ENCODE measurements around the gene TMEM123.

Gene TMEM123

DNA sequence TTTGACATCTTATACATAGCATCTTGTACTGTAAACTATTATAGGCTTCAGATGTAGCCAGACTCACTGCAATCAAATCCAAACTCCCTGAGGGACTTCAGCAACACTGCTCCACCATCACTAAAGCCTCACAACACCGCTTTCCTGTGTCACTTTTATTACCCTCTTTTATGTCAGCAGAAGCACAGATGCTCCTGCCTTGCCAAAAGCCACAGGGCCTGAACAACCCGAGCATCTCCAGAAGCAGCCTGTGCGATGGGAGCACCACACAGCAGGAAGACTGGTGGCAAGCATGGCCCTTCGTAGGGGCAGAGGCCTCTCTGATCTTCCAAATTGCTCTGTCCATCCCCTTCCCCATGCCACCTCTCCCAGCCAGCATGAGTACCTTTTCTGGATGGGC lies 22.9 kb downstream of the TMEM123 start:
- peaks cover 80% of the 10 kb centered on the region for H3K4me1 Mint-ChIP-seq (ENCODE audit: low read depth)

DNA sequence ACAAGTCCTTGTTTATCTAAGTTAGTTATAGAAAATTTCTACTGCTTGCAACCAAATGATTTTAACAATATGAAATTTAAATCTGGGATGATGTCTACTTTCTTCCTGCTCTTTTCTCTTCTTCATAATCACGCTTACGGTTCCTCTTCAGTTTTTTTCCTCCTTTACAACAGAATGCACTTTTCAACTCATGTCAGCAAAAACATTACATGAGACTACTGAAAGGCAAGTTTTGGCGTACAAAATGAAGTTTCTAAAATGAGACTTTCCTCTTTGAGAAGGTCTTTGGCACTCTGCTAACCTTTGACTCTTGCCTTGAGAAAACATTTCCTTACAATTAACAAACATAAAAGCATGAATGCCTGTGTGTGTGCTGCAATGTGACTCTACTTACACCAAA lies 23.3 kb downstream of the TMEM123 start:
- no peaks in the 10 kb centered on the region for H3K27me3 Mint-ChIP-seq
- peaks cover 7% of the 10 kb centered on the region for H3K9me3 Mint-ChIP-seq (ENCODE audit: low read depth)
- H3K36me3 Mint-ChIP-seq, result peaks cover 25% of the 10 kb centered on the region
- H3K4me1 Mint-ChIP-seq (ENCODE audit: low read depth), result peaks cover 81% of the 10 kb centered on the region
- H3K4me3 Mint-ChIP-seq, result no peak overlapping the region
- H3K27ac Mint-ChIP-seq, result peak overlapping the region; percentile 89

More for the DNA sequence above, 22.9 kb downstream of the TMEM123 start:
- H3K27ac Mint-ChIP-seq, result peak overlapping the region; percentile 89
- no peaks in the 10 kb centered on the region for H3K27me3 Mint-ChIP-seq
- peak overlapping the region; percentile 8 for H3K4me3 Mint-ChIP-seq
- peaks cover 7% of the 10 kb centered on the region for H3K9me3 Mint-ChIP-seq (ENCODE audit: low read depth)
- H3K36me3 Mint-ChIP-seq, result peaks cover 28% of the 10 kb centered on the region

DNA sequence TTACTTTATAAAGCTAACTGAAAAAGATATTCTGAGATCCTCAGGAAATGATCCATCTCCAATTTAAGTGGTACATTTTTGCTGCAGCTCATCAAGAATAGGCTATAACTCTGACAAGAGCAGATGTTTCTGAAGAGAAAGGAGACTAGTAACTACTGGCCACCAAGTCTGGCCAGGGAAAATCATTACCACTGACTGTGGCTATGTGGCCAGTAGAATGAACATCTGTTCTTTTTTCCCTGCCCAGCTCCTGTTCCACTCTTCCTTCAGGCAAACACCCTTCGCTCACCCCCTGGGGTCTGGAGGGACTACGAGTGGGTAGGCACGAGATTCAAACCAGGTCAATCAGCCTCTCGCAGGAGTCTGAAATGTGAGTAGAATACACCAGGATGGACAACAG lies 23.9 kb downstream of the TMEM123 start:
- peaks cover 25% of the 10 kb centered on the region for H3K36me3 Mint-ChIP-seq
- no peak overlapping the region for H3K4me3 Mint-ChIP-seq
- peaks cover 80% of the 10 kb centered on the region for H3K4me1 Mint-ChIP-seq (ENCODE audit: low read depth)
- peak overlapping the region; percentile 89 for H3K27ac Mint-ChIP-seq
- peaks cover 7% of the 10 kb centered on the region for H3K9me3 Mint-ChIP-seq (ENCODE audit: low read depth)
- no peaks in the 10 kb centered on the region for H3K27me3 Mint-ChIP-seq

- peaks cover 16% of the 10 kb centered on the region for H3K36me3 Mint-ChIP-seq
- H3K9me3 Mint-ChIP-seq (ENCODE audit: low read depth), result peaks cover 3% of the 10 kb centered on the region
- H3K4me3 Mint-ChIP-seq, result peak overlapping the region; percentile 57
- peak overlapping the region; percentile 93 for H3K27ac Mint-ChIP-seq
- H3K27me3 Mint-ChIP-seq, result no peaks in the 10 kb centered on the region
- H3K4me1 Mint-ChIP-seq (ENCODE audit: low read depth), result peaks cover 87% of the 10 kb centered on the region
Observed at GRCh38 chr11:102427068-102427467, 25.5 kb downstream of the TMEM123 start.

- peaks cover 12% of the 10 kb centered on the region for H3K36me3 Mint-ChIP-seq
- peak overlapping the region; percentile 93 for H3K27ac Mint-ChIP-seq
- peaks cover 87% of the 10 kb centered on the region for H3K4me1 Mint-ChIP-seq (ENCODE audit: low read depth)
- no peaks in the 10 kb centered on the region for H3K27me3 Mint-ChIP-seq
- no peaks in the 10 kb centered on the region for H3K9me3 Mint-ChIP-seq (ENCODE audit: low read depth)
- no peak overlapping the region for H3K4me3 Mint-ChIP-seq
Observed at GRCh38 chr11:102426570-102426969, 26.0 kb downstream of the TMEM123 start.

DNA sequence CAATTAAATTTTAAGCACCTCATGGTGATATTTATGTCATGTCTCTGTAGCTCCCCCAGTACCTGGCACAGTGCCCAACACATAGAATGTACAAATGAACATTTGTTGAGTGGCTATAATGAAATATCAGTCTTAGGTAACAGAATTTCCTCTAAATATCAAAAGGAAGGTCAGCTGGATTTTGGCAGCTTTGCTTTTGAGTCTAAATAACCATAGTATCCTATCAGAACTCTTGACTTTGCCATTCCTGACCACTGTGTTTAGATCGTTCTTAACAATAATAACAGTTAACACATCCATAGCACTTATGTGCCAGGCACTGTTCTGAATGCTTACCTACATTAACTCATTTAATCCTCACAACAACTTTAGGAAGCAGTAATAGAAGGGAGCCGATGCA lies 26.6 kb downstream of the TMEM123 start:
- peaks cover 88% of the 10 kb centered on the region for H3K4me1 Mint-ChIP-seq (ENCODE audit: low read depth)
- no peak overlapping the region for H3K4me3 Mint-ChIP-seq
- peaks cover 9% of the 10 kb centered on the region for H3K36me3 Mint-ChIP-seq
- H3K9me3 Mint-ChIP-seq (ENCODE audit: low read depth), result no peaks in the 10 kb centered on the region
- no peaks in the 10 kb centered on the region for H3K27me3 Mint-ChIP-seq
- peak overlapping the region; percentile 79 for H3K27ac Mint-ChIP-seq

DNA sequence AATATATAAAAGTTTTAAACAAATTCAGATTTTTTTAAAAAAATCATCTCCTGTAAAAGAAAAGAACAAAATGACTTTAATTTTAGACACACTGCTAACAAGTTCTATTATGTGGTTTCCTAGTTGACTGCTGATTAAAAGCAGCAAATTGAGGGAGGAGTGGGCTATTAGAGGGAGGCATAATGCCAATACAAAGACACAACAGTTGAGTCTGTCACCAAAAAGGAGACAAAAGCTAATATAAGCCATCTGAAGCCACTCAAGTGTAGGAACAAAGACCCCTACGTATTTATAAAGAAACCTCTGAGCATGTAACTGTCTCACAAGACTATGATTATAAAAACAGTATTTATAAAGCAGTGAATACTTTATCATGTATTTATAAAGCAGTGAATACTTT lies 28.6 kb downstream of the TMEM123 start:
- H3K36me3 Mint-ChIP-seq, result peaks cover 8% of the 10 kb centered on the region
- no peak overlapping the region for H3K4me3 Mint-ChIP-seq
- no peaks in the 10 kb centered on the region for H3K27me3 Mint-ChIP-seq
- H3K9me3 Mint-ChIP-seq (ENCODE audit: low read depth), result no peaks in the 10 kb centered on the region
- peaks cover 88% of the 10 kb centered on the region for H3K4me1 Mint-ChIP-seq (ENCODE audit: low read depth)
- H3K27ac Mint-ChIP-seq, result peak overlapping the region; percentile 54

DNA sequence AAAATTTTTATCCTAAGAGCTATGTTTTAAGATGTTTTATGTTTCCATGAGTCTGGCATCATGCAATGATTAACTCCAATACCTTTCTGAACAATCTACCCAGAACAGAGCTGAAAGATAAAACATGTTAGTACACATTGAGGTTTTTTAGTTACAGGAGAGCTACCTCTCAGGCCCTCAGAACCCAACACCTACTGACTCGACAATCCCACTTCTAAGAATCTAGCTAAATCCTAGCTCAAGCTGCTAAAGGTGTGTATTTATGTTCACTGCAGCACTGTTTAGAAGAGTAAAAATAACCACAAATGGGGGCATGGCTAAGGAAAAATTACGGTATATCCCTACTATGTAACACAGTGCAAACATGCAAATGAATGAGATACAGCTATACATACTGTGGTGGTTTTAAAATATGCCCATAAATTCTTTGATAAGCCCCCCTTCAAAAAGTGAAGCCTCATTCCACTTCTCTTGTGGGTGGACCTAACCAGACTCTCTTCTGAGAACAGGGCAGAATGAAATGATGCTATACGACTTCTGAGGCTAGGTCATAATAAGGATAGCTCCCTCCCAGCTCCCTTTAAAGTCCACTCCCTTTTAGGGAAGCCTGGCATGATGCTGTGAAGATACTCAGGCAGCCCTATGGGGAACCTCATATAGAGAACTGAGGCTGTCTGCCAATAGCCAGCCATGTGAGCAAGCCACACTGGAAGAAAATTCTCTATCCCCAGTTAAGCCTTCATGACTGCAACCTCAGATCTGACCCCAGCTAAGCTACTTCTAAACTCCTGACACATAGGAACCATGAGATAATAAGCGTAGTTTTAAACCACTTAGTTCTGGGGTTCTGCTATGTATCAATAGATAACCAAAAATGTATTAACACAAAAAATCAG lies 29.5 kb downstream of the TMEM123 start:
- Mint-ChIP-seq H3K27ac (peak overlapping the region; percentile 87), H3K9me3 (ENCODE audit: low read depth) (no peaks in the 10 kb centered on the region), H3K36me3 (peaks cover 8% of the 10 kb centered on the region), H3K27me3 (no peaks in the 10 kb centered on the region), H3K4me1 (ENCODE audit: low read depth) (peaks cover 91% of the 10 kb centered on the region), H3K4me3 (peak overlapping the region; percentile 44)

- peaks cover 8% of the 10 kb centered on the region for H3K36me3 Mint-ChIP-seq
- no peaks in the 10 kb centered on the region for H3K27me3 Mint-ChIP-seq
- peak overlapping the region; percentile 46 for H3K27ac Mint-ChIP-seq
- no peaks in the 10 kb centered on the region for H3K9me3 Mint-ChIP-seq (ENCODE audit: low read depth)
- H3K4me3 Mint-ChIP-seq, result peak overlapping the region; percentile 2
- H3K4me1 Mint-ChIP-seq (ENCODE audit: low read depth), result peaks cover 97% of the 10 kb centered on the region
Observed at GRCh38 chr11:102421261-102421660, 31.3 kb downstream of the TMEM123 start.

GRCh38 chr11:102420547-102420946 lies 32.0 kb downstream of the TMEM123 start:
- H3K27ac Mint-ChIP-seq, result peak overlapping the region; percentile 46
- peaks cover 95% of the 10 kb centered on the region for H3K4me1 Mint-ChIP-seq (ENCODE audit: low read depth)
- H3K36me3 Mint-ChIP-seq, result peaks cover 5% of the 10 kb centered on the region
- peak overlapping the region; percentile 18 for H3K4me3 Mint-ChIP-seq
- no peaks in the 10 kb centered on the region for H3K27me3 Mint-ChIP-seq
- no peaks in the 10 kb centered on the region for H3K9me3 Mint-ChIP-seq (ENCODE audit: low read depth)

- Mint-ChIP-seq H3K27ac (peak overlapping the region; percentile 92), H3K36me3 (peaks cover 3% of the 10 kb centered on the region), H3K4me1 (ENCODE audit: low read depth) (peaks cover 96% of the 10 kb centered on the region)
Observed at GRCh38 chr11:102419181-102419580, 33.4 kb downstream of the TMEM123 start.

DNA sequence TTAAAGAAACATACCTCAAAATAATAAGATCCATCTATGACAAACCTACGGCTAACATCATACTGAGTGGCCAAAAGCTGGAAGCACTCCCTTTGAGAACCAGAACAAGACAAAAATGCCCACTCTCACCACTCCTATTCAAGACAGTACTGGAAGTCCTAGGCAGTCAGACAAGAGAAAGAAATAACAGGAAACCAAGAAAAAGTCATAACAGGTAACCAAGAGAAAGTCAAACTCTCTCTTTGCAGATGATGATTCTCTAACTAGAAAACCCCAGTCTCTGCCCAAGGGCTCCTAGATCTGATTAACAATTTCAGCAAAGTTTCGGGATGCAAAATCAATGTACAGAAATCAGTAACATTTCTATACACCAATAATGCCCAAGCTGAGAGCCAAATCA lies 35.6 kb downstream of the TMEM123 start:
- no peaks in the 10 kb centered on the region for H3K9me3 Mint-ChIP-seq (ENCODE audit: low read depth)
- peaks cover 3% of the 10 kb centered on the region for H3K36me3 Mint-ChIP-seq
- H3K4me3 Mint-ChIP-seq, result peak overlapping the region; percentile 83
- H3K27ac Mint-ChIP-seq, result peak overlapping the region; percentile 92
- no peaks in the 10 kb centered on the region for H3K27me3 Mint-ChIP-seq
- H3K4me1 Mint-ChIP-seq (ENCODE audit: low read depth), result peaks cover 97% of the 10 kb centered on the region

More at GRCh38 chr11:102419181-102419580, 33.4 kb downstream of the TMEM123 start:
- H3K9me3 Mint-ChIP-seq (ENCODE audit: low read depth), result no peaks in the 10 kb centered on the region
- no peak overlapping the region for H3K4me3 Mint-ChIP-seq
- no peaks in the 10 kb centered on the region for H3K27me3 Mint-ChIP-seq

GRCh38 chr11:102415304-102415916 lies 37.2 kb downstream of the TMEM123 start:
- peaks cover 98% of the 10 kb centered on the region for H3K4me1 Mint-ChIP-seq (ENCODE audit: low read depth)
- no peaks in the 10 kb centered on the region for H3K9me3 Mint-ChIP-seq (ENCODE audit: low read depth)
- peak overlapping the region; percentile 87 for H3K27ac Mint-ChIP-seq
- no peaks in the 10 kb centered on the region for H3K27me3 Mint-ChIP-seq
- H3K36me3 Mint-ChIP-seq, result peaks cover 3% of the 10 kb centered on the region
- peak overlapping the region; percentile 64 for H3K4me3 Mint-ChIP-seq

GRCh38 chr11:102414559-102414958 lies 38.0 kb downstream of the TMEM123 start:
- H3K36me3 Mint-ChIP-seq, result peaks cover 3% of the 10 kb centered on the region
- peak overlapping the region; percentile 87 for H3K27ac Mint-ChIP-seq
- H3K4me1 Mint-ChIP-seq (ENCODE audit: low read depth), result peaks cover 95% of the 10 kb centered on the region
- no peaks in the 10 kb centered on the region for H3K27me3 Mint-ChIP-seq
- no peaks in the 10 kb centered on the region for H3K9me3 Mint-ChIP-seq (ENCODE audit: low read depth)
- peak overlapping the region; percentile 64 for H3K4me3 Mint-ChIP-seq

GRCh38 chr11:102413497-102413896 lies 39.1 kb downstream of the TMEM123 start:
- peak overlapping the region; percentile 64 for H3K4me3 Mint-ChIP-seq
- H3K36me3 Mint-ChIP-seq, result peaks cover 3% of the 10 kb centered on the region
- no peaks in the 10 kb centered on the region for H3K27me3 Mint-ChIP-seq
- H3K27ac Mint-ChIP-seq, result peak overlapping the region; percentile 87
- no peaks in the 10 kb centered on the region for H3K9me3 Mint-ChIP-seq (ENCODE audit: low read depth)
- H3K4me1 Mint-ChIP-seq (ENCODE audit: low read depth), result peaks cover 92% of the 10 kb centered on the region

Data from activated naive CD8-positive, alpha-beta T cell (primary cell).